CD14-positive monocyte (primary cell): ENCODE measurements around the gene BFSP1. TPM values are rescaled to one million over a fixed set of nuclear protein-coding genes. Genes with fewer than 3 reads are reported as not detected.

ENCODE experiments used
- DNase-seq, 3 donors: peaks; one replicate each; pipeline ENCODE4 v3.0.0-alpha.2; 2011 to 2022
- H2AFZ ChIP-seq: 2 replicates; pipeline ENCODE4 v1.6.0; 2012; ENCODE audit warnings: mild to moderate bottlenecking, low read depth, low read length, inconsistent platforms; ENCODE audit not compliant: insufficient read depth, poor library complexity, severe bottlenecking
- H3K27ac ChIP-seq, 2 donors: 1 replicate in 1 of 2; 2 replicates in 1 of 2; pipeline ENCODE4 v1.5.1; 2012 to 2013; ENCODE audit warnings: low read length in 2 of 2, control low read depth in 1 of 2, inconsistent platforms in 1 of 2, low read depth in 1 of 2, mild to moderate bottlenecking in 1 of 2
- H3K27me3 ChIP-seq, 2 donors: one replicate each; pipeline versions ENCODE4 v1.6.0 to v1.6.1; 2011 to 2013; ENCODE audit warnings: low read length in 2 of 2; ENCODE audit not compliant: control insufficient read depth in 2 of 2, insufficient read depth in 2 of 2
- H3K36me3 ChIP-seq, 2 donors: replicated peaks in 1 of 2; 1 replicate in 1 of 2; 2 replicates in 1 of 2; pipeline versions ENCODE4 v1.5.1 to v1.6.1; 2012 to 2013; ENCODE audit warnings: low read length in 2 of 2, control low read depth in 1 of 2, inconsistent platforms in 1 of 2, mild to moderate bottlenecking in 1 of 2; ENCODE audit not compliant: insufficient read depth in 2 of 2, control insufficient read depth in 1 of 2
- H3K4me1 ChIP-seq, 2 donors: 1 replicate in 1 of 2; 2 replicates in 1 of 2; pipeline versions ENCODE4 v1.5.1 to v1.6.1; 2012 to 2013; ENCODE audit warnings: low read length in 2 of 2, control low read depth in 1 of 2, inconsistent platforms in 1 of 2, mild to moderate bottlenecking in 1 of 2, moderate library complexity in 1 of 2; ENCODE audit not compliant: insufficient read depth in 2 of 2, control insufficient read depth in 1 of 2
- H3K4me2 ChIP-seq: replicated peaks from 2 replicates; pipeline ENCODE3; 2012; ENCODE audit warnings: low read length, moderate library complexity, mild to moderate bottlenecking; ENCODE audit not compliant: poor library complexity, severe bottlenecking; ENCODE audit errors: extremely low read depth
- H3K4me3 ChIP-seq, 3 experiments: fragments of 200-600 bp in 1 of 3; sonication (generic) in 1 of 3; replicated peaks in 1 of 3; 1 replicate in 2 of 3; 2 replicates in 1 of 3; pipeline ENCODE4 v1.5.1; 2011 to 2013; ENCODE audit warnings: low read length in 3 of 3, mild to moderate bottlenecking in 3 of 3, control low read depth in 2 of 3, low read depth in 2 of 3, inconsistent platforms in 1 of 3, moderate library complexity in 1 of 3
- H3K79me2 ChIP-seq: 2 replicates; pipeline ENCODE4 v1.6.0; 2012; ENCODE audit warnings: mild to moderate bottlenecking, control low read depth, inconsistent platforms, low read length, moderate library complexity; ENCODE audit not compliant: insufficient read depth
- H3K9ac ChIP-seq: 2 replicates; pipeline ENCODE4 v1.6.0; 2017; ENCODE audit warnings: low read length, mild to moderate bottlenecking; ENCODE audit not compliant: insufficient read depth, poor library complexity, severe bottlenecking
- H3K9me3 ChIP-seq, 2 donors: replicated peaks in 1 of 2; 1 replicate in 1 of 2; 2 replicates in 1 of 2; pipeline versions ENCODE4 v1.5.1 to v1.6.1; 2012 to 2013; ENCODE audit warnings: low read length in 2 of 2, control low read depth in 1 of 2; ENCODE audit not compliant: control insufficient read depth in 1 of 2, insufficient read depth in 1 of 2
- H4K20me1 ChIP-seq: 2 replicates; pipeline ENCODE4 v1.6.0; 2012; ENCODE audit warnings: mild to moderate bottlenecking, low read length, control low read depth, moderate library complexity; ENCODE audit not compliant: insufficient read depth
- H3K27ac Mint-ChIP-seq, 7 donors: one replicate each; pipeline ENCODE4 v1.8.0; 2020; ENCODE audit warnings: mild to moderate bottlenecking in 7 of 7, mixed read lengths in 7 of 7, moderate library complexity in 6 of 7, inconsistent platforms in 2 of 7
- H3K27me3 Mint-ChIP-seq, 3 donors: one replicate each; pipeline ENCODE4 v1.8.0; 2021 to 2022; ENCODE audit warnings: low read depth in 3 of 3, mild to moderate bottlenecking in 3 of 3, mixed read lengths in 3 of 3, moderate library complexity in 3 of 3, inconsistent platforms in 1 of 3
- H3K36me3 Mint-ChIP-seq, 2 donors: one replicate each; pipeline ENCODE4 v1.8.0; 2020; ENCODE audit warnings: mixed read lengths in 2 of 2, inconsistent platforms in 1 of 2, mild to moderate bottlenecking in 1 of 2
- H3K4me1 Mint-ChIP-seq: one replicate; pipeline ENCODE4 v1.8.0; 2020; ENCODE audit warnings: mild to moderate bottlenecking, mixed read lengths
- H3K4me3 Mint-ChIP-seq, 2 donors: one replicate each; pipeline ENCODE4 v1.8.0; 2020; ENCODE audit warnings: mild to moderate bottlenecking in 2 of 2, mixed read lengths in 2 of 2, moderate library complexity in 1 of 2
- H3K9me3 Mint-ChIP-seq, 7 donors: one replicate each; pipeline ENCODE4 v1.8.0; 2020 to 2022; ENCODE audit warnings: mixed read lengths in 7 of 7, mild to moderate bottlenecking in 6 of 7, moderate library complexity in 6 of 7, inconsistent platforms in 2 of 7
- CTCF ChIP-seq: fragments of 200-600 bp; IDR thresholded peaks from one replicate; pipeline ENCODE4 v1.8.0; 2022; ENCODE audit warnings: antibody characterized with exemption, mild to moderate bottlenecking
- WGBS: methylation state at CpG from one replicate; pipeline ENCODE4 v1.1.5; 2013; ENCODE audit warnings: missing lambda C conversion rate; ENCODE audit not compliant: insufficient coverage; 5-methylcytosine and 5-hydroxymethylcytosine counted together
- intact Hi-C, 2 donors: fragments of 100-400 bp; cut with micrococcal nuclease; formaldehyde crosslinking; loops; one replicate each; pipeline versions ENCODE4 v1.15.0 to v1.15.1; 2023
- polyA plus RNA-seq, 3 donors: library from polyadenylated mRNA; depleted of rRNA in 1 of 3; unstranded in 2 of 3; stranded (reverse) in 1 of 3; fragments of 300-500 nt in 2 of 3; fragments of >200 nt in 1 of 3; fragmentation: Illumina TruSeq in 2 of 3; gene quantifications; 1 replicate in 2 of 3; 2 replicates in 1 of 3; pipeline ENCODE4 v1.2.3, GENCODE V29; 2012 to 2021

The BFSP1 gene
- polyA plus RNA-seq, 3 donors = not detected

- peaks cover 2% of the 10 kb centered on the region for H3K4me1 Mint-ChIP-seq
- no peaks in the 10 kb centered on the region for H3K9me3 Mint-ChIP-seq
- Histone ChIP-seq H3K4me1 (no peaks in the 10 kb centered on the region), H3K79me2 (no peaks in the 10 kb centered on the region), H3K36me3 (no peaks in the 10 kb centered on the region), H3K9me3 (no peaks in the 10 kb centered on the region), H2AFZ (no peak overlapping the region), H3K4me2 (no peak overlapping the region), H3K27ac (no peak overlapping the region), H3K4me3 (no peak overlapping the region), H3K9ac (no peak overlapping the region), H3K27me3 (peaks cover 0 to 1% of the 10 kb centered on the region in 2 donors), H4K20me1 (no peaks in the 10 kb centered on the region)
- intact Hi-C loops = no loop called here
- no peak for TF ChIP-seq CTCF
- peaks cover 6 to 12% (median 6%) of the 10 kb centered on the region in 3 donors for H3K27me3 Mint-ChIP-seq
- H3K4me3 Mint-ChIP-seq = no peak overlapping the region
- no peak for DNase-seq
- no peaks in the 10 kb centered on the region for H3K36me3 Mint-ChIP-seq
- no peak overlapping the region for H3K27ac Mint-ChIP-seq
- 61% methylated on average over 2 of the region's 4 CpGs for WGBS
Measured at GRCh38 chr20:17542993-17543412, 11.8 kb upstream of the BFSP1 start.

- DNase-seq = no peak
- TF ChIP-seq CTCF = no peak
- Mint-ChIP-seq H3K36me3 (no peaks in the 10 kb centered on the region), H3K4me1 (peaks cover 2% of the 10 kb centered on the region), H3K4me3 (no peak overlapping the region), H3K27me3 (peaks cover 6 to 12% (median 6%) of the 10 kb centered on the region in 3 donors), H3K9me3 (no peaks in the 10 kb centered on the region), H3K27ac (no peak overlapping the region)
- no peak overlapping the region for H2AFZ ChIP-seq
- H3K36me3 ChIP-seq = no peaks in the 10 kb centered on the region
- no peak overlapping the region for H3K4me2 ChIP-seq
- H3K27ac ChIP-seq = no peak overlapping the region
- no CpG with 5 or more reads among the region's 1 CpG for WGBS
- H3K4me3 ChIP-seq = no peak overlapping the region
- H3K79me2 ChIP-seq = no peaks in the 10 kb centered on the region
- no peak overlapping the region for H3K9ac ChIP-seq
- no peaks in the 10 kb centered on the region for H3K27me3 ChIP-seq
- no peaks in the 10 kb centered on the region for H3K4me1 ChIP-seq
- H4K20me1 ChIP-seq = no peaks in the 10 kb centered on the region
- intact Hi-C loops = no loop called here
- no peaks in the 10 kb centered on the region for H3K9me3 ChIP-seq
Measured at GRCh38 chr20:17542481-17542880, 11.3 kb upstream of the BFSP1 start.
